CD14-positive monocyte (primary cell): ENCODE measurements around the gene ZAR1L. TPM values are rescaled to one million over a fixed set of nuclear protein-coding genes. Genes with fewer than 3 reads are reported as not detected.
A peak's percentile ranks its signal among the peaks of the same experiment; 100 is the strongest.

Experiments
- DNase-seq, 3 donors: peaks; one replicate each; pipeline ENCODE4 v3.0.0-alpha.2; 2011 to 2022
- H2AFZ ChIP-seq: 2 replicates; pipeline ENCODE4 v1.6.0; 2012; ENCODE audit warnings: mild to moderate bottlenecking, low read depth, low read length, inconsistent platforms; ENCODE audit not compliant: insufficient read depth, poor library complexity, severe bottlenecking
- H3K27ac ChIP-seq, 2 donors: 1 replicate in 1 of 2; 2 replicates in 1 of 2; pipeline ENCODE4 v1.5.1; 2012 to 2013; ENCODE audit warnings: low read length in 2 of 2, control low read depth in 1 of 2, inconsistent platforms in 1 of 2, low read depth in 1 of 2, mild to moderate bottlenecking in 1 of 2
- H3K27me3 ChIP-seq, 2 donors: one replicate each; pipeline versions ENCODE4 v1.6.0 to v1.6.1; 2011 to 2013; ENCODE audit warnings: low read length in 2 of 2; ENCODE audit not compliant: control insufficient read depth in 2 of 2, insufficient read depth in 2 of 2
- H3K36me3 ChIP-seq, 2 donors: replicated peaks in 1 of 2; 1 replicate in 1 of 2; 2 replicates in 1 of 2; pipeline versions ENCODE4 v1.5.1 to v1.6.1; 2012 to 2013; ENCODE audit warnings: low read length in 2 of 2, control low read depth in 1 of 2, inconsistent platforms in 1 of 2, mild to moderate bottlenecking in 1 of 2; ENCODE audit not compliant: insufficient read depth in 2 of 2, control insufficient read depth in 1 of 2
- H3K4me1 ChIP-seq, 2 donors: 1 replicate in 1 of 2; 2 replicates in 1 of 2; pipeline versions ENCODE4 v1.5.1 to v1.6.1; 2012 to 2013; ENCODE audit warnings: low read length in 2 of 2, control low read depth in 1 of 2, inconsistent platforms in 1 of 2, mild to moderate bottlenecking in 1 of 2, moderate library complexity in 1 of 2; ENCODE audit not compliant: insufficient read depth in 2 of 2, control insufficient read depth in 1 of 2
- H3K4me2 ChIP-seq: replicated peaks from 2 replicates; pipeline ENCODE3; 2012; ENCODE audit warnings: low read length, moderate library complexity, mild to moderate bottlenecking; ENCODE audit not compliant: poor library complexity, severe bottlenecking; ENCODE audit errors: extremely low read depth
- H3K4me3 ChIP-seq, 3 experiments: fragments of 200-600 bp in 1 of 3; sonication (generic) in 1 of 3; replicated peaks in 1 of 3; 1 replicate in 2 of 3; 2 replicates in 1 of 3; pipeline ENCODE4 v1.5.1; 2011 to 2013; ENCODE audit warnings: low read length in 3 of 3, mild to moderate bottlenecking in 3 of 3, control low read depth in 2 of 3, low read depth in 2 of 3, inconsistent platforms in 1 of 3, moderate library complexity in 1 of 3
- H3K79me2 ChIP-seq: 2 replicates; pipeline ENCODE4 v1.6.0; 2012; ENCODE audit warnings: mild to moderate bottlenecking, control low read depth, inconsistent platforms, low read length, moderate library complexity; ENCODE audit not compliant: insufficient read depth
- H3K9ac ChIP-seq: 2 replicates; pipeline ENCODE4 v1.6.0; 2017; ENCODE audit warnings: low read length, mild to moderate bottlenecking; ENCODE audit not compliant: insufficient read depth, poor library complexity, severe bottlenecking
- H3K9me3 ChIP-seq, 2 donors: replicated peaks in 1 of 2; 1 replicate in 1 of 2; 2 replicates in 1 of 2; pipeline versions ENCODE4 v1.5.1 to v1.6.1; 2012 to 2013; ENCODE audit warnings: low read length in 2 of 2, control low read depth in 1 of 2; ENCODE audit not compliant: control insufficient read depth in 1 of 2, insufficient read depth in 1 of 2
- H4K20me1 ChIP-seq: 2 replicates; pipeline ENCODE4 v1.6.0; 2012; ENCODE audit warnings: mild to moderate bottlenecking, low read length, control low read depth, moderate library complexity; ENCODE audit not compliant: insufficient read depth
- H3K27ac Mint-ChIP-seq, 7 donors: one replicate each; pipeline ENCODE4 v1.8.0; 2020; ENCODE audit warnings: mild to moderate bottlenecking in 7 of 7, mixed read lengths in 7 of 7, moderate library complexity in 6 of 7, inconsistent platforms in 2 of 7
- H3K27me3 Mint-ChIP-seq, 3 donors: one replicate each; pipeline ENCODE4 v1.8.0; 2021 to 2022; ENCODE audit warnings: low read depth in 3 of 3, mild to moderate bottlenecking in 3 of 3, mixed read lengths in 3 of 3, moderate library complexity in 3 of 3, inconsistent platforms in 1 of 3
- H3K36me3 Mint-ChIP-seq, 2 donors: one replicate each; pipeline ENCODE4 v1.8.0; 2020; ENCODE audit warnings: mixed read lengths in 2 of 2, inconsistent platforms in 1 of 2, mild to moderate bottlenecking in 1 of 2
- H3K4me1 Mint-ChIP-seq: one replicate; pipeline ENCODE4 v1.8.0; 2020; ENCODE audit warnings: mild to moderate bottlenecking, mixed read lengths
- H3K4me3 Mint-ChIP-seq, 2 donors: one replicate each; pipeline ENCODE4 v1.8.0; 2020; ENCODE audit warnings: mild to moderate bottlenecking in 2 of 2, mixed read lengths in 2 of 2, moderate library complexity in 1 of 2
- H3K9me3 Mint-ChIP-seq, 7 donors: one replicate each; pipeline ENCODE4 v1.8.0; 2020 to 2022; ENCODE audit warnings: mixed read lengths in 7 of 7, mild to moderate bottlenecking in 6 of 7, moderate library complexity in 6 of 7, inconsistent platforms in 2 of 7
- WGBS: methylation state at CpG from one replicate; pipeline ENCODE4 v1.1.5; 2013; ENCODE audit warnings: missing lambda C conversion rate; ENCODE audit not compliant: insufficient coverage; 5-methylcytosine and 5-hydroxymethylcytosine counted together
- intact Hi-C, 2 donors: fragments of 100-400 bp; cut with micrococcal nuclease; formaldehyde crosslinking; loops; one replicate each; pipeline versions ENCODE4 v1.15.0 to v1.15.1; 2023
- polyA plus RNA-seq, 3 donors: library from polyadenylated mRNA; depleted of rRNA in 1 of 3; unstranded in 2 of 3; stranded (reverse) in 1 of 3; fragments of 300-500 nt in 2 of 3; fragments of >200 nt in 1 of 3; fragmentation: Illumina TruSeq in 2 of 3; gene quantifications; 1 replicate in 2 of 3; 2 replicates in 1 of 3; pipeline ENCODE4 v1.2.3, GENCODE V29; 2012 to 2021
- TF ChIP-seq, protein P1 (sequence below): fragments of 200-600 bp; IDR thresholded peaks from one replicate; pipeline ENCODE4 v1.8.0; 2022; ENCODE audit warnings: antibody characterized with exemption, mild to moderate bottlenecking

Gene ZAR1L
- polyA plus RNA-seq, 3 donors: not detected

DNA sequence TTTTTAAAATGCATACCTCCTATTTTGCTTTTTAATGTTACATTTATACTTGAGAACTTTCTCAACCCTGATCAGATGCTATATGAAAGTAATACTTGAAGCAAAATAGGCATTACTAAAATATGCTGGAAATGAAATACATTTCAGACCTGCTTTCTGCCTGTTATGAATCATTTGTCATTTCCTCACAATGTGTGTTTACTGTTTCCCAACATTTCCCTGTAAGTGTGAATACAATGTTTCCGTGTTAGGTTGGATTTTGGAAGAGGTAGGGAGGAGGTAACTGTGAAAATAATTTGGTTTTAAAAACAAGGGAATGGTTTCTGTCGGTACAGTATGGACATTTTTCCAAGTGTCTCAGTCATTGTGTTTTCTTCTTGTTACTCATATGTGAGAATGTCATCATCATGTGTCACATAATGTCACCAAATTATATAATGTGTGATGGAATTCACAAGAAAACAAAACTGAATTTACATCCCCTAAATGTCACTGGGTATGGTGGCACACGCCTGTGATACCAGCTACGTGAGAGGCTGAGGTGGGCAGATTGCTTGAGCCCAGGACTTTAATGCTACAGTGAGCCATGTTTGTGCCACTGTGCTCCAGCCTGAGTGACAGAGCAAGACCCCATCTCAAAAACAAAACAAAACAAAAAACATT, 43.0 kb downstream of the ZAR1L start:
- H3K4me2 ChIP-seq: no peak overlapping the region
- Mint-ChIP-seq H3K9me3 (no peaks in the 10 kb centered on the region), H3K27me3 (peaks cover 0 to 1% (median 0%) of the 10 kb centered on the region in 3 donors), H3K4me1 (no peaks in the 10 kb centered on the region), H3K4me3 (no peak overlapping the region), H3K36me3 (peaks cover 72 to 95% of the 10 kb centered on the region in 2 donors), H3K27ac (peak overlapping the region in 1 of 7 donors; percentile 0)
- H4K20me1 ChIP-seq: no peaks in the 10 kb centered on the region
- peaks cover 81 to 99% of the 10 kb centered on the region in 2 donors for H3K36me3 ChIP-seq
- no peak overlapping the region for H3K27ac ChIP-seq
- TF ChIP-seq, protein P1, sequence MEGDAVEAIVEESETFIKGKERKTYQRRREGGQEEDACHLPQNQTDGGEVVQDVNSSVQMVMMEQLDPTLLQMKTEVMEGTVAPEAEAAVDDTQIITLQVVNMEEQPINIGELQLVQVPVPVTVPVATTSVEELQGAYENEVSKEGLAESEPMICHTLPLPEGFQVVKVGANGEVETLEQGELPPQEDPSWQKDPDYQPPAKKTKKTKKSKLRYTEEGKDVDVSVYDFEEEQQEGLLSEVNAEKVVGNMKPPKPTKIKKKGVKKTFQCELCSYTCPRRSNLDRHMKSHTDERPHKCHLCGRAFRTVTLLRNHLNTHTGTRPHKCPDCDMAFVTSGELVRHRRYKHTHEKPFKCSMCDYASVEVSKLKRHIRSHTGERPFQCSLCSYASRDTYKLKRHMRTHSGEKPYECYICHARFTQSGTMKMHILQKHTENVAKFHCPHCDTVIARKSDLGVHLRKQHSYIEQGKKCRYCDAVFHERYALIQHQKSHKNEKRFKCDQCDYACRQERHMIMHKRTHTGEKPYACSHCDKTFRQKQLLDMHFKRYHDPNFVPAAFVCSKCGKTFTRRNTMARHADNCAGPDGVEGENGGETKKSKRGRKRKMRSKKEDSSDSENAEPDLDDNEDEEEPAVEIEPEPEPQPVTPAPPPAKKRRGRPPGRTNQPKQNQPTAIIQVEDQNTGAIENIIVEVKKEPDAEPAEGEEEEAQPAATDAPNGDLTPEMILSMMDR: no peak
- no peaks in the 10 kb centered on the region for H3K4me1 ChIP-seq
- DNase-seq: no peak
- H3K27me3 ChIP-seq: no peaks in the 10 kb centered on the region
- no peak overlapping the region for H2AFZ ChIP-seq
- no peaks in the 10 kb centered on the region for H3K79me2 ChIP-seq
- intact Hi-C loops: no loop called here
- H3K9me3 ChIP-seq: no peaks in the 10 kb centered on the region
- no peak overlapping the region for H3K9ac ChIP-seq
- no peak overlapping the region for H3K4me3 ChIP-seq
- 100% methylated on average over 2 of the region's 4 CpGs for WGBS

- 96% methylated on average over 3 of the region's 7 CpGs for WGBS
- Histone ChIP-seq H3K9ac (no peak overlapping the region), H3K4me2 (no peak overlapping the region), H3K27me3 (no peaks in the 10 kb centered on the region), H3K4me3 (no peak overlapping the region), H3K36me3 (peaks cover 88 to 99% of the 10 kb centered on the region in 2 donors), H3K79me2 (no peaks in the 10 kb centered on the region), H3K9me3 (no peaks in the 10 kb centered on the region), H2AFZ (no peak overlapping the region), H4K20me1 (no peaks in the 10 kb centered on the region), H3K4me1 (no peaks in the 10 kb centered on the region), H3K27ac (no peak overlapping the region)
- Mint-ChIP-seq H3K36me3 (peaks cover 81 to 96% of the 10 kb centered on the region in 2 donors), H3K27me3 (peaks cover 0 to 1% (median 0%) of the 10 kb centered on the region in 3 donors), H3K9me3 (no peaks in the 10 kb centered on the region), H3K4me3 (no peak overlapping the region), H3K4me1 (no peaks in the 10 kb centered on the region), H3K27ac (peak overlapping the region in 2 of 7 donors; percentile 7 to 11)
- intact Hi-C loops: no loop called here
- peak in 2 of 3 donors; percentile 5 to 15 for DNase-seq
- TF ChIP-seq, protein P1: peak; percentile 39
Measured at GRCh38 chr13:32267836-32268439, 47.2 kb downstream of the ZAR1L start.
